HepG2 (cell line): ENCODE data around the gene KLKB1. TPM values are rescaled to one million over a fixed set of nuclear protein-coding genes. Genes with fewer than 3 reads are reported as not detected.
A peak's percentile ranks its signal among the peaks of the same experiment; 100 is the strongest.

ENCODE experiments used
- CBX1 ChIP-seq: IDR thresholded peaks from one replicate; pipeline ENCODE4 v1.6.1; 2016; ENCODE audit warnings: antibody characterized with exemption, low read depth
- CENPX ChIP-seq: sonication (generic); formaldehyde crosslinking; IDR thresholded peaks from 2 replicates; pipeline ENCODE4 v1.9.0; 2021; ENCODE audit warnings: mild to moderate bottlenecking, missing genetic modification reagents, moderate library complexity
- DMTF1 ChIP-seq: sonication (generic); formaldehyde crosslinking; IDR thresholded peaks from 2 replicates; pipeline ENCODE4 v1.4.0; 2020; ENCODE audit warnings: mild to moderate bottlenecking, missing genetic modification reagents
- DNMT1 ChIP-seq: sonication (generic); formaldehyde crosslinking; IDR thresholded peaks from 2 replicates; pipeline ENCODE4 v1.5.1; 2020; ENCODE audit warnings: mild to moderate bottlenecking, missing genetic modification reagents
- MIER3 ChIP-seq: IDR thresholded peaks from 2 replicates; pipeline ENCODE4 v1.6.1; 2016; ENCODE audit warnings: missing compliant biosample characterization, borderline replicate concordance
- MYPOP ChIP-seq: sonication (generic); formaldehyde crosslinking; IDR thresholded peaks from 2 replicates; pipeline ENCODE4 v1.8.1; 2023; ENCODE audit warnings: mild to moderate bottlenecking, moderate library complexity, missing genetic modification reagents
- NR2F1 ChIP-seq, 2 experiments: fragments of 450-650 bp in 1 of 2; formaldehyde crosslinking in 1 of 2; IDR thresholded peaks; 2 replicates each; pipeline versions ENCODE4 v1.5.0 to v1.6.1; 2016 to 2020; ENCODE audit warnings: mild to moderate bottlenecking in 1 of 2, missing compliant biosample characterization in 1 of 2, missing genetic modification reagents in 1 of 2, moderate library complexity in 1 of 2
- TFAP4 ChIP-seq: sonication (generic); IDR thresholded peaks from 2 replicates; pipeline ENCODE4 v1.6.1; 2016; ENCODE audit warnings: low read depth, borderline replicate concordance
- YEATS4 ChIP-seq: sonication (generic); formaldehyde crosslinking; IDR thresholded peaks from 2 replicates; pipeline ENCODE4 v1.4.0; 2020; ENCODE audit warnings: missing genetic modification reagents, borderline replicate concordance
- ZMYM4 ChIP-seq: sonication (generic); formaldehyde crosslinking; IDR thresholded peaks from 2 replicates; pipeline ENCODE4 v1.8.1; 2023; ENCODE audit warnings: mild to moderate bottlenecking, missing genetic modification reagents
- ZNF761 ChIP-seq: sonication (generic); formaldehyde crosslinking; conservative IDR thresholded peaks from 2 replicates; pipeline ENCODE4 v1.4.0; 2020; ENCODE audit warnings: mild to moderate bottlenecking, missing genetic modification reagents
- ZNF83 ChIP-seq: sonication (generic); formaldehyde crosslinking; IDR thresholded peaks from 2 replicates; pipeline ENCODE4 v1.4.0; 2020; ENCODE audit warnings: missing genetic modification reagents, mild to moderate bottlenecking, borderline replicate concordance
- polyA plus RNA-seq, 8 experiments: library from polyadenylated mRNA; depleted of rRNA in 3 of 8; stranded (reverse) in 7 of 8; unstranded in 1 of 8; fragments of >200 nt; fragmentation: Illumina TruSeq in 4 of 8; extraction: Trizol in 4 of 8; gene quantifications; 2 replicates each; pipeline versions ENCODE4 v1.2.1 to v1.2.3, GENCODE V29; 2011 to 2016; ENCODE audit warnings: low read depth in 4 of 8, missing spikeins in 1 of 8, mixed read lengths in 1 of 8; ENCODE audit not compliant: insufficient read depth in 1 of 8
- total RNA-seq, 5 experiments: library from RNA; depleted of rRNA; stranded (reverse); fragments of >200 nt; fragmentation: Illumina TruSeq; extraction: Trizol; gene quantifications; 2 replicates each; pipeline ENCODE4 v1.2.3, GENCODE V29; 2016; ENCODE audit warnings: low read depth in 1 of 5
- TF ChIP-seq, protein P1 (sequence below): sonication (generic); formaldehyde crosslinking; IDR thresholded peaks from 2 replicates; pipeline ENCODE4 v1.4.0; 2020; ENCODE audit warnings: mild to moderate bottlenecking, missing genetic modification reagents
- TF ChIP-seq, protein P2 (sequence below): IDR thresholded peaks from 2 replicates; pipeline ENCODE4 v1.6.1; 2016; ENCODE audit warnings: missing compliant biosample characterization, missing genetic modification reagents, borderline replicate concordance
- TF ChIP-seq, protein P3 (sequence below): sonication (generic); formaldehyde crosslinking; IDR thresholded peaks from 2 replicates; pipeline ENCODE4 v1.8.0; 2022; ENCODE audit warnings: mild to moderate bottlenecking, missing genetic modification reagents, borderline replicate concordance

KLKB1 gene
- total and polyA plus RNA-seq, 2 of the 13 experiments (the other 11 are each of a cell fraction or from before 2014, with no cell fraction given) = 0.26 to 0.49 TPM

- TF ChIP-seq, protein P1, sequence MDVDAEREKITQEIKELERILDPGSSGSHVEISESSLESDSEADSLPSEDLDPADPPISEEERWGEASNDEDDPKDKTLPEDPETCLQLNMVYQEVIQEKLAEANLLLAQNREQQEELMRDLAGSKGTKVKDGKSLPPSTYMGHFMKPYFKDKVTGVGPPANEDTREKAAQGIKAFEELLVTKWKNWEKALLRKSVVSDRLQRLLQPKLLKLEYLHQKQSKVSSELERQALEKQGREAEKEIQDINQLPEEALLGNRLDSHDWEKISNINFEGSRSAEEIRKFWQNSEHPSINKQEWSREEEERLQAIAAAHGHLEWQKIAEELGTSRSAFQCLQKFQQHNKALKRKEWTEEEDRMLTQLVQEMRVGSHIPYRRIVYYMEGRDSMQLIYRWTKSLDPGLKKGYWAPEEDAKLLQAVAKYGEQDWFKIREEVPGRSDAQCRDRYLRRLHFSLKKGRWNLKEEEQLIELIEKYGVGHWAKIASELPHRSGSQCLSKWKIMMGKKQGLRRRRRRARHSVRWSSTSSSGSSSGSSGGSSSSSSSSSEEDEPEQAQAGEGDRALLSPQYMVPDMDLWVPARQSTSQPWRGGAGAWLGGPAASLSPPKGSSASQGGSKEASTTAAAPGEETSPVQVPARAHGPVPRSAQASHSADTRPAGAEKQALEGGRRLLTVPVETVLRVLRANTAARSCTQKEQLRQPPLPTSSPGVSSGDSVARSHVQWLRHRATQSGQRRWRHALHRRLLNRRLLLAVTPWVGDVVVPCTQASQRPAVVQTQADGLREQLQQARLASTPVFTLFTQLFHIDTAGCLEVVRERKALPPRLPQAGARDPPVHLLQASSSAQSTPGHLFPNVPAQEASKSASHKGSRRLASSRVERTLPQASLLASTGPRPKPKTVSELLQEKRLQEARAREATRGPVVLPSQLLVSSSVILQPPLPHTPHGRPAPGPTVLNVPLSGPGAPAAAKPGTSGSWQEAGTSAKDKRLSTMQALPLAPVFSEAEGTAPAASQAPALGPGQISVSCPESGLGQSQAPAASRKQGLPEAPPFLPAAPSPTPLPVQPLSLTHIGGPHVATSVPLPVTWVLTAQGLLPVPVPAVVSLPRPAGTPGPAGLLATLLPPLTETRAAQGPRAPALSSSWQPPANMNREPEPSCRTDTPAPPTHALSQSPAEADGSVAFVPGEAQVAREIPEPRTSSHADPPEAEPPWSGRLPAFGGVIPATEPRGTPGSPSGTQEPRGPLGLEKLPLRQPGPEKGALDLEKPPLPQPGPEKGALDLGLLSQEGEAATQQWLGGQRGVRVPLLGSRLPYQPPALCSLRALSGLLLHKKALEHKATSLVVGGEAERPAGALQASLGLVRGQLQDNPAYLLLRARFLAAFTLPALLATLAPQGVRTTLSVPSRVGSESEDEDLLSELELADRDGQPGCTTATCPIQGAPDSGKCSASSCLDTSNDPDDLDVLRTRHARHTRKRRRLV = no peak; the same call in 1 of the 2 replicates
- TF ChIP-seq TFAP4 = no peak
- TF ChIP-seq, protein P2, sequence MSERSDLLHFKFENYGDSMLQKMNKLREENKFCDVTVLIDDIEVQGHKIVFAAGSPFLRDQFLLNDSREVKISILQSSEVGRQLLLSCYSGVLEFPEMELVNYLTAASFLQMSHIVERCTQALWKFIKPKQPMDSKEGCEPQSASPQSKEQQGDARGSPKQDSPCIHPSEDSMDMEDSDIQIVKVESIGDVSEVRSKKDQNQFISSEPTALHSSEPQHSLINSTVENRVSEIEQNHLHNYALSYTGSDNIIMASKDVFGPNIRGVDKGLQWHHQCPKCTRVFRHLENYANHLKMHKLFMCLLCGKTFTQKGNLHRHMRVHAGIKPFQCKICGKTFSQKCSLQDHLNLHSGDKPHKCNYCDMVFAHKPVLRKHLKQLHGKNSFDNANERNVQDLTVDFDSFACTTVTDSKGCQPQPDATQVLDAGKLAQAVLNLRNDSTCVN (CRISPR knock-in tag) = 0 out of 2 replicates have a peak, but pooled peaks have one; percentile 20
- no peak for TF ChIP-seq ZNF83 (CRISPR knock-in tag)
- peak; percentile 63; the same call in 1 of the 2 replicates for TF ChIP-seq DNMT1 (CRISPR knock-in tag)
- peak; percentile 97 for TF ChIP-seq ZMYM4 (CRISPR knock-in tag)
- TF ChIP-seq MYPOP (CRISPR knock-in tag) = peak; percentile 86
- no peak for TF ChIP-seq ZNF761
- TF ChIP-seq MIER3 (CRISPR knock-in tag) = peak; percentile 49; the same call in 1 of the 2 replicates
- no peak for TF ChIP-seq CENPX (CRISPR knock-in tag)
- peak; percentile 98 for TF ChIP-seq YEATS4 (CRISPR knock-in tag)
- TF ChIP-seq NR2F1 (CRISPR knock-in tag; IDR thresholded peaks at IDR 0.05) = peak; percentile 82 to 97
- TF ChIP-seq, protein P3, sequence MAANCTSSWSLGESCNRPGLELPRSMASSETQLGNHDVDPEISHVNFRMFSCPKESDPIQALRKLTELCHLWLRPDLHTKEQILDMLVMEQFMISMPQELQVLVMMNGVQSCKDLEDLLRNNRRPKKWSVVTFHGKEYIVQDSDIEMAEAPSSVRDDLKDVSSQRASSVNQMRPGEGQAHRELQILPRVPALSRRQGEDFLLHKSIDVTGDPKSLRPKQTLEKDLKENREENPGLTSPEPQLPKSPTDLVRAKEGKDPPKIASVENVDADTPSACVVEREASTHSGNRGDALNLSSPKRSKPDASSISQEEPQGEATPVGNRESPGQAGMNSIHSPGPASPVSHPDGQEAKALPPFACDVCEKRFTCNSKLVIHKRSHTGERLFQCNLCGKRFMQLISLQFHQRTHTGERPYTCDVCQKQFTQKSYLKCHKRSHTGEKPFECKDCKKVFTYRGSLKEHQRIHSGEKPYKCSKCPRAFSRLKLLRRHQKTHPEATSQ (CRISPR knock-in tag) = no peak; the same call in 1 of the 2 replicates
- no peak for TF ChIP-seq DMTF1
- TF ChIP-seq CBX1 = peak; percentile 26
Measured at GRCh38 chr4:186191200-186192065, 35.9 kb upstream of the KLKB1 start, which contains the start of gene CYP4V2 (continued).
